ENCODE measurements around the gene ROR1. TPM values are rescaled to one million over a fixed set of nuclear protein-coding genes. Genes with fewer than 3 reads are reported as not detected.

The ROR1 gene
- total and polyA plus RNA-seq, 9 of the 15 experiments (the other 6 are each of a cell fraction or from before 2014, with no cell fraction given), result 0.02 TPM; not detected in 8

DNA sequence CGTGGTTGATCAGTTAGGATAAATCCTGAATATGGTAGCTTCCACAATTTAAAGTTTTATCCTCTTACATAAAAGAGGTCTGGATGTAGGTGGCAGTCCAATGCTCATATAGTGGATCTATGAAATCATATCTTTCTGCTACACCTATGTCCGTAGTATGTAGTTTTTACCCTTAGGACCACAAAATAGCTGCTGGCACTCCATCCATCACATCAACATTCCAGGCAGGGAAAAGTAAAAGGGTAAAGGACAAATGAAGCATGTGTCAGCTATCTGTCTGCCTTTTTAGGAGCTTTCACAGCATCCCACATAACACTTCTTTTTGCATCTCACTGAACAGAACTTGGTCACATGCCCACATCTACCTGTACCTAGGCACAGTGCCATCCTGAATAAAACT lies 184.7 kb downstream of the ROR1 start:
- H3K4me1 ChIP-seq (replicated peaks in 1 of 2; ENCODE audit: control insufficient read depth in 2 of 2, insufficient read depth in 2 of 2, low read length in 2 of 2), result no peaks in the 10 kb centered on the region
- no peak for FAIRE-seq
- no peak for TF ChIP-seq MTA3 (IDR thresholded peaks at IDR 0.05; ENCODE audit: borderline replicate concordance)
- TF ChIP-seq RBM25 (IDR thresholded peaks at IDR 0.05; ENCODE audit: low read depth, low read length, severe bottlenecking), result peak; percentile 84
- no peaks in the 10 kb centered on the region for H3K9me1 ChIP-seq (ENCODE audit: control insufficient read depth, insufficient read depth, low read length)
- H3K79me2 ChIP-seq (ENCODE audit: control insufficient read depth, insufficient read depth, low read length), result no peaks in the 10 kb centered on the region
- in situ Hi-C loops (cut with MboI) (no loop called here), intact Hi-C loops (cut with micrococcal nuclease) (no loop called here)
- no peaks in the 10 kb centered on the region for H3K36me3 ChIP-seq (ENCODE audit: control insufficient read depth, insufficient read depth, low read length)
- no peak for DNase-seq (ENCODE audit: extremely low read depth in 1 of 4, low spot score in 3 of 4)
- H2AFZ ChIP-seq (ENCODE audit: low read depth, low read length), result no peak overlapping the region
- 0 out of 2 replicates have a peak, but pooled peaks cover 3% of the 10 kb centered on the region for H4K20me1 ChIP-seq (replicated peaks; ENCODE audit: control insufficient read depth, insufficient read depth, low read length)
- no TSS peak for BruUV-seq (replicated peaks)
- H3K27me3 ChIP-seq (ENCODE audit: control insufficient read depth in 2 of 2, insufficient read depth in 2 of 2, low read length in 2 of 2), result no peaks in the 10 kb centered on the region; a peak in 1 of 5 replicates
- no peak overlapping the region for H3K4me2 ChIP-seq (ENCODE audit: insufficient read depth, low read length)
- CTCF ChIA-PET (ENCODE audit: low intra/inter-chr PET ratio), result interaction anchor here (0.5 kb wide), 1 partner anchor 233 kb away, joined by 3 read pairs; no protein-coding TSS in a partner anchor
- H3K4me3 ChIP-seq, result no peak overlapping the region
- H3K9me3 ChIP-seq (replicated peaks; ENCODE audit: control insufficient read depth, insufficient read depth, low read depth, low read length), result no peaks in the 10 kb centered on the region
- no peak overlapping the region for H3K27ac ChIP-seq (ENCODE audit: extremely low read depth, low read depth, low read length)
- no peak for ATAC-seq
- WGBS (ENCODE audit: insufficient coverage, low coverage, missing lambda C conversion rate), result 0% methylated on average over 2 of the region's 2 CpGs
- POLR2A ChIA-PET, result no interaction called here
- no peak overlapping the region for H3K9ac ChIP-seq (ENCODE audit: insufficient read depth in 1 of 2, low read depth in 2 of 2, low read length in 2 of 2)

DNA sequence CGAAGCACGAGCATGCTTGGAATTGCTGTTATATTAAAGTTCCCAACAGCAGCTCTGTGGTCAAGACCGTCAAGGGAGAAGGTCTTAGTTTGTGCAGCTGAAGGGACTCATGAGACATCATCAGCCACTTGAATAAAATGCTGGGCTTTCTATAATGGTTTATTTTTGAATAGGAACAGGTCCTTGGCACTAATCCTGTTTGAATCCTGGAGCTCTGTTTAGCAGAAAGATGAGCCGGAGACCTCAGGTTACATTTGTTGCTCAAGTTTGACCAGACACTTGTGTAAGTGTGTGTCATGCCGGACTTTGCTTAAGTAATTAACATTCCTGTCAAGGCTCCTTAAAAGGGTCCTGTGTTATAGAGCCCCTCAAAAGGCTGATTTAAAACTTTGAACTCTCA lies 186.5 kb downstream of the ROR1 start:
- DNase-seq (ENCODE audit: extremely low read depth in 1 of 4, low spot score in 3 of 4) (no peak), FAIRE-seq (no peak), ATAC-seq (no peak)
- in situ Hi-C loops (cut with MboI) (no loop called here), intact Hi-C loops (cut with micrococcal nuclease) (no loop called here)
- Histone ChIP-seq H4K20me1 (replicated peaks; ENCODE audit: control insufficient read depth, insufficient read depth, low read length) (0 out of 2 replicates have a peak, but pooled peaks cover 3% of the 10 kb centered on the region), H3K27me3 (ENCODE audit: control insufficient read depth in 2 of 2, insufficient read depth in 2 of 2, low read length in 2 of 2) (no peaks in the 10 kb centered on the region; a peak in 1 of 5 replicates), H3K9me3 (replicated peaks; ENCODE audit: control insufficient read depth, insufficient read depth, low read depth, low read length) (no peaks in the 10 kb centered on the region), H3K4me1 (replicated peaks in 1 of 2; ENCODE audit: control insufficient read depth in 2 of 2, insufficient read depth in 2 of 2, low read length in 2 of 2) (no peaks in the 10 kb centered on the region), H3K9me1 (ENCODE audit: control insufficient read depth, insufficient read depth, low read length) (no peaks in the 10 kb centered on the region), H3K4me2 (ENCODE audit: insufficient read depth, low read length) (no peak overlapping the region), H3K79me2 (ENCODE audit: control insufficient read depth, insufficient read depth, low read length) (no peaks in the 10 kb centered on the region), H3K4me3 (no peak overlapping the region), H3K9ac (ENCODE audit: insufficient read depth in 1 of 2, low read depth in 2 of 2, low read length in 2 of 2) (no peak overlapping the region), H2AFZ (ENCODE audit: low read depth, low read length) (no peak overlapping the region), H3K36me3 (ENCODE audit: control insufficient read depth, insufficient read depth, low read length) (no peaks in the 10 kb centered on the region), H3K27ac (ENCODE audit: extremely low read depth, low read depth, low read length) (no peak overlapping the region)
- no TSS peak for BruUV-seq (replicated peaks)
- WGBS (ENCODE audit: insufficient coverage, low coverage, missing lambda C conversion rate), result 0% methylated on average over 5 of the region's 5 CpGs
- ChIA-PET CTCF (ENCODE audit: low intra/inter-chr PET ratio) (no interaction called here), POLR2A (no interaction called here)
- no peak for TF ChIP-seq U2AF2 (optimal IDR thresholded peaks at IDR 0.05; ENCODE audit: low read depth, low read length)
- TF ChIP-seq ZNF23 (CRISPR knock-in tag; IDR thresholded peaks at IDR 0.05), result no peak
- TF ChIP-seq MEF2A (IDR thresholded peaks at IDR 0.05; ENCODE audit: control insufficient read depth, low read depth, low read length), result no peak
- TF ChIP-seq, protein P1, sequence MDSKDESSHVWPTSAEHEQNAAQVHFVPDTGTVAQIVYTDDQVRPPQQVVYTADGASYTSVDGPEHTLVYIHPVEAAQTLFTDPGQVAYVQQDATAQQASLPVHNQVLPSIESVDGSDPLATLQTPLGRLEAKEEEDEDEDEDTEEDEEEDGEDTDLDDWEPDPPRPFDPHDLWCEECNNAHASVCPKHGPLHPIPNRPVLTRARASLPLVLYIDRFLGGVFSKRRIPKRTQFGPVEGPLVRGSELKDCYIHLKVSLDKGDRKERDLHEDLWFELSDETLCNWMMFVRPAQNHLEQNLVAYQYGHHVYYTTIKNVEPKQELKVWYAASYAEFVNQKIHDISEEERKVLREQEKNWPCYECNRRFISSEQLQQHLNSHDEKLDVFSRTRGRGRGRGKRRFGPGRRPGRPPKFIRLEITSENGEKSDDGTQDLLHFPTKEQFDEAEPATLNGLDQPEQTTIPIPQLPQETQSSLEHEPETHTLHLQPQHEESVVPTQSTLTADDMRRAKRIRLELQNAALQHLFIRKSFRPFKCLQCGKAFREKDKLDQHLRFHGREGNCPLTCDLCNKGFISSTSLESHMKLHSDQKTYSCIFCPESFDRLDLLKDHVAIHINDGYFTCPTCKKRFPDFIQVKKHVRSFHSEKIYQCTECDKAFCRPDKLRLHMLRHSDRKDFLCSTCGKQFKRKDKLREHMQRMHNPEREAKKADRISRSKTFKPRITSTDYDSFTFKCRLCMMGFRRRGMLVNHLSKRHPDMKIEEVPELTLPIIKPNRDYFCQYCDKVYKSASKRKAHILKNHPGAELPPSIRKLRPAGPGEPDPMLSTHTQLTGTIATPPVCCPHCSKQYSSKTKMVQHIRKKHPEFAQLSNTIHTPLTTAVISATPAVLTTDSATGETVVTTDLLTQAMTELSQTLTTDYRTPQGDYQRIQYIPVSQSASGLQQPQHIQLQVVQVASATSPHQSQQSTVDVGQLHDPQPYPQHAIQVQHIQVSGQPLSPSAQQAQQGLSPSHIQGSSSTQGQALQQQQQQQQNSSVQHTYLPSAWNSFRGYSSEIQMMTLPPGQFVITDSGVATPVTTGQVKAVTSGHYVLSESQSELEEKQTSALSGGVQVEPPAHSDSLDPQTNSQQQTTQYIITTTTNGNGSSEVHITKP (IDR thresholded peaks at IDR 0.05; ENCODE audit: partially characterized antibody), result no peak
- TF ChIP-seq, protein P2, sequence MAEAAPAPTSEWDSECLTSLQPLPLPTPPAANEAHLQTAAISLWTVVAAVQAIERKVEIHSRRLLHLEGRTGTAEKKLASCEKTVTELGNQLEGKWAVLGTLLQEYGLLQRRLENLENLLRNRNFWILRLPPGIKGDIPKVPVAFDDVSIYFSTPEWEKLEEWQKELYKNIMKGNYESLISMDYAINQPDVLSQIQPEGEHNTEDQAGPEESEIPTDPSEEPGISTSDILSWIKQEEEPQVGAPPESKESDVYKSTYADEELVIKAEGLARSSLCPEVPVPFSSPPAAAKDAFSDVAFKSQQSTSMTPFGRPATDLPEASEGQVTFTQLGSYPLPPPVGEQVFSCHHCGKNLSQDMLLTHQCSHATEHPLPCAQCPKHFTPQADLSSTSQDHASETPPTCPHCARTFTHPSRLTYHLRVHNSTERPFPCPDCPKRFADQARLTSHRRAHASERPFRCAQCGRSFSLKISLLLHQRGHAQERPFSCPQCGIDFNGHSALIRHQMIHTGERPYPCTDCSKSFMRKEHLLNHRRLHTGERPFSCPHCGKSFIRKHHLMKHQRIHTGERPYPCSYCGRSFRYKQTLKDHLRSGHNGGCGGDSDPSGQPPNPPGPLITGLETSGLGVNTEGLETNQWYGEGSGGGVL (CRISPR knock-in tag; IDR thresholded peaks at IDR 0.05), result no peak
- TF ChIP-seq TCF7 (IDR thresholded peaks at IDR 0.05; ENCODE audit: borderline replicate concordance), result no peak
- TF ChIP-seq ZNF583 (CRISPR knock-in tag; IDR thresholded peaks at IDR 0.05), result no peak
